Measurements from ENCODE around the gene AWAT2. TPM values are rescaled to one million over a fixed set of nuclear protein-coding genes. Genes with fewer than 3 reads are reported as not detected.

AWAT2 gene
- total RNA-seq, 4 donors from 2014 or later = not detected

GRCh38 chrX:70026112-70026850 is 23.5 kb downstream of the AWAT2 start:
- Histone ChIP-seq H3K4me1 (no peaks in the 10 kb centered on the region), H3K36me3 (no peaks in the 10 kb centered on the region), H3K27ac (no peak overlapping the region), H3K4me3 (replicated peaks in 1 of 3) (no peak overlapping the region), H3K9me3 (no peaks in the 10 kb centered on the region), H3K27me3 (no peaks in the 10 kb centered on the region)
- intact Hi-C loops (cut with DNase I) = no loop called here
- WGBS, 2 donors = 64 to 74% methylated on average over 1 of the region's 1 CpG
- no peak for DNase-seq
- no peak for TF ChIP-seq CTCF (IDR thresholded peaks at IDR 0.05)

GRCh38 chrX:70025464-70025863 is 24.3 kb downstream of the AWAT2 start:
- intact Hi-C loops (cut with DNase I) = no loop called here
- H3K27me3 ChIP-seq = no peaks in the 10 kb centered on the region
- WGBS, 2 donors = 0 to 29% methylated on average over 1 of the region's 1 CpG
- H3K27ac ChIP-seq = no peak overlapping the region
- no peak for DNase-seq
- no peaks in the 10 kb centered on the region for H3K4me1 ChIP-seq
- no peak overlapping the region for H3K4me3 ChIP-seq (replicated peaks in 1 of 3)
- no peaks in the 10 kb centered on the region for H3K9me3 ChIP-seq
- TF ChIP-seq CTCF (IDR thresholded peaks at IDR 0.05) (no peak), POLR2A (IDR thresholded peaks at IDR 0.05) (no peak)
- H3K36me3 ChIP-seq = no peaks in the 10 kb centered on the region

- intact Hi-C loops (cut with DNase I) = no loop called here
- no peaks in the 10 kb centered on the region for H3K36me3 ChIP-seq
- H3K27ac ChIP-seq = no peak overlapping the region
- no peaks in the 10 kb centered on the region for H3K9me3 ChIP-seq
- no peaks in the 10 kb centered on the region for H3K4me1 ChIP-seq
- WGBS, 2 donors = 95 to 97% methylated on average over 4 of the region's 4 CpGs
- TF ChIP-seq POLR2A (IDR thresholded peaks at IDR 0.05) (no peak), CTCF (IDR thresholded peaks at IDR 0.05) (no peak)
- DNase-seq = no peak
- no peaks in the 10 kb centered on the region for H3K27me3 ChIP-seq
- H3K4me3 ChIP-seq (replicated peaks in 1 of 3) = no peak overlapping the region
Observed at GRCh38 chrX:70022616-70023015, 27.1 kb downstream of the AWAT2 start.

- Histone ChIP-seq H3K9me3 (no peaks in the 10 kb centered on the region), H3K27ac (no peak overlapping the region), H3K4me3 (replicated peaks in 1 of 3) (no peak overlapping the region), H3K4me1 (no peaks in the 10 kb centered on the region), H3K27me3 (peaks cover 4% of the 10 kb centered on the region), H3K36me3 (no peaks in the 10 kb centered on the region)
- TF ChIP-seq POLR2A (IDR thresholded peaks at IDR 0.05) = no peak
- TF ChIP-seq CTCF (IDR thresholded peaks at IDR 0.05) = no peak
- no peak for DNase-seq
- intact Hi-C loops (cut with DNase I) = no loop called here
- WGBS, 2 donors = 69 to 98% methylated on average over 2 of the region's 2 CpGs
Observed at GRCh38 chrX:70016513-70016912, 33.2 kb downstream of the AWAT2 start.

- DNase-seq = no peak
- 27 to 53% methylated on average over 2 to 5 of the region's 5 CpGs for WGBS, 2 donors
- no peaks in the 10 kb centered on the region for H3K9me3 ChIP-seq
- TF ChIP-seq CTCF (IDR thresholded peaks at IDR 0.05) = no peak
- no peak for TF ChIP-seq POLR2A (IDR thresholded peaks at IDR 0.05)
- peaks cover 4% of the 10 kb centered on the region for H3K27me3 ChIP-seq
- intact Hi-C loops (cut with DNase I) = no loop called here
- H3K27ac ChIP-seq = no peak overlapping the region
- no peaks in the 10 kb centered on the region for H3K36me3 ChIP-seq
- no peaks in the 10 kb centered on the region for H3K4me1 ChIP-seq
- H3K4me3 ChIP-seq (replicated peaks in 1 of 3) = no peak overlapping the region
Observed at GRCh38 chrX:70013466-70014381, 36.0 kb downstream of the AWAT2 start.

All from thyroid gland (tissue), 4 donors.